Measurements from ENCODE around the gene NOL4L.

- TF ChIP-seq CTCF (IDR thresholded peaks at IDR 0.05) (no peak), POLR2A (IDR thresholded peaks at IDR 0.05; ENCODE audit: low read depth) (no peak), POLR2AphosphoS5 (IDR thresholded peaks at IDR 0.05) (no peak)
Measured at GRCh38 chr20:32432277-32432676, 152.9 kb downstream of the NOL4L start.
